H9 (cell line): ENCODE data around the gene DCST2. TPM values are rescaled to one million over a fixed set of nuclear protein-coding genes. Genes with fewer than 3 reads are reported as not detected.
A peak's percentile ranks its signal among the peaks of the same experiment; 100 is the strongest.

Source experiments
- DNase-seq: peaks from one replicate; pipeline ENCODE4 v3.0.0-alpha.2; 2017
- H2AFZ ChIP-seq: one replicate; pipeline ENCODE4 v1.6.1; 2013; ENCODE audit warnings: mild to moderate bottlenecking, low read length, control low read depth, moderate library complexity
- H2AK5ac ChIP-seq: 2 replicates; pipeline ENCODE4 v1.6.1; 2013; ENCODE audit warnings: low read length, control low read depth, mixed read lengths; ENCODE audit not compliant: insufficient read length
- H2BK120ac ChIP-seq: one replicate; pipeline ENCODE4 v1.6.1; 2013; ENCODE audit warnings: low read depth, mild to moderate bottlenecking, low read length, control low read depth, inconsistent platforms; ENCODE audit not compliant: poor library complexity, severe bottlenecking
- H2BK12ac ChIP-seq: 2 replicates; pipeline ENCODE4 v1.6.1; 2013; ENCODE audit warnings: low read length, control low read depth, mixed read lengths, low read depth; ENCODE audit not compliant: insufficient read length
- H2BK15ac ChIP-seq: 2 replicates; pipeline ENCODE4 v1.6.1; 2013; ENCODE audit warnings: low read depth, low read length, control low read depth
- H2BK20ac ChIP-seq: one replicate; pipeline ENCODE4 v1.6.1; 2013; ENCODE audit warnings: low read depth, mild to moderate bottlenecking, low read length, control low read depth, inconsistent platforms; ENCODE audit not compliant: poor library complexity, severe bottlenecking
- H2BK5ac ChIP-seq: 2 replicates; pipeline ENCODE4 v1.6.1; 2013; ENCODE audit warnings: low read length, control low read depth, mixed read lengths; ENCODE audit not compliant: insufficient read length
- H3K14ac ChIP-seq: 2 replicates; pipeline ENCODE4 v1.6.1; 2013; ENCODE audit warnings: low read length, control low read depth; ENCODE audit not compliant: insufficient read depth
- H3K18ac ChIP-seq: 2 replicates; pipeline ENCODE4 v1.6.1; 2013; ENCODE audit warnings: low read depth, mild to moderate bottlenecking, mixed read lengths, low read length, control low read depth; ENCODE audit not compliant: insufficient read length
- H3K23ac ChIP-seq: 2 replicates; pipeline ENCODE4 v1.6.1; 2013; ENCODE audit warnings: low read length, control low read depth, mixed read lengths, low read depth; ENCODE audit not compliant: insufficient read length
- H3K23me2 ChIP-seq: 2 replicates; pipeline ENCODE4 v1.6.1; 2013; ENCODE audit warnings: low read depth, mild to moderate bottlenecking, mixed read lengths, low read length, control low read depth; ENCODE audit not compliant: insufficient read length, poor library complexity, severe bottlenecking
- H3K27ac ChIP-seq: 2 replicates; pipeline ENCODE4 v1.5.1; 2013; ENCODE audit warnings: low read length, control low read depth, mixed read lengths, low read depth; ENCODE audit not compliant: insufficient read length
- H3K27me3 ChIP-seq: 2 replicates; pipeline ENCODE4 v1.6.1; 2013; ENCODE audit warnings: low read length, control low read depth, inconsistent platforms; ENCODE audit not compliant: insufficient read depth
- H3K4ac ChIP-seq: 2 replicates; pipeline ENCODE4 v1.6.1; 2013; ENCODE audit warnings: low read depth, mild to moderate bottlenecking, control low read depth, inconsistent platforms, low read length, moderate library complexity
- H3K4me1 ChIP-seq: 2 replicates; pipeline ENCODE4 v1.6.1; 2013; ENCODE audit warnings: low read length, control low read depth, inconsistent platforms; ENCODE audit not compliant: insufficient read depth
- H3K4me2 ChIP-seq: 2 replicates; pipeline ENCODE4 v1.6.1; 2013; ENCODE audit warnings: low read length, control low read depth, mixed read lengths; ENCODE audit not compliant: insufficient read length, insufficient read depth
- H3K56ac ChIP-seq: 2 replicates; pipeline ENCODE4 v1.6.1; 2013; ENCODE audit warnings: low read depth, mild to moderate bottlenecking, mixed read lengths, low read length, control low read depth; ENCODE audit not compliant: insufficient read length
- H3K79me1 ChIP-seq: 2 replicates; pipeline ENCODE4 v1.6.1; 2013; ENCODE audit warnings: low read depth, mild to moderate bottlenecking, moderate library complexity, low read length, control low read depth, inconsistent platforms; ENCODE audit not compliant: insufficient read depth, poor library complexity, severe bottlenecking
- H3K79me2 ChIP-seq: 2 replicates; pipeline ENCODE4 v1.6.1; 2013; ENCODE audit warnings: low read length, control low read depth, inconsistent platforms; ENCODE audit not compliant: insufficient read depth
- H3K9ac ChIP-seq: 2 replicates; pipeline ENCODE4 v1.6.1; 2013; ENCODE audit warnings: low read length, control low read depth, mixed read lengths; ENCODE audit not compliant: insufficient read length; ENCODE audit errors: extremely low read depth
- H3K9me3 ChIP-seq: one replicate; pipeline ENCODE4 v1.6.1; 2013; ENCODE audit warnings: low read depth, low read length, inconsistent platforms; ENCODE audit not compliant: control insufficient read depth
- H3T11ph ChIP-seq: one replicate; pipeline ENCODE4 v1.6.1; 2013; ENCODE audit warnings: mild to moderate bottlenecking, low read length, control low read depth, inconsistent platforms
- H4K20me1 ChIP-seq: one replicate; pipeline ENCODE4 v1.6.1; 2013; ENCODE audit not compliant: control insufficient read depth, insufficient read length, insufficient read depth
- H4K5ac ChIP-seq: 2 replicates; pipeline ENCODE4 v1.6.1; 2013; ENCODE audit warnings: low read depth, mild to moderate bottlenecking, mixed read lengths, low read length, control low read depth; ENCODE audit not compliant: insufficient read length
- H4K8ac ChIP-seq: replicated peaks from 2 replicates; pipeline ENCODE4 v1.6.1; 2013; ENCODE audit warnings: low read length, control low read depth, mixed read lengths, low read depth; ENCODE audit not compliant: insufficient read length
- H4K91ac ChIP-seq: 2 replicates; pipeline ENCODE4 v1.6.1; 2013; ENCODE audit warnings: low read depth, mild to moderate bottlenecking, moderate library complexity, mixed read lengths, low read length, control low read depth; ENCODE audit not compliant: insufficient read length
- H3K27ac Mint-ChIP-seq, 3 experiments: 2 replicates in 2 of 3; 3 replicates in 1 of 3; pipeline ENCODE4 v1.8.0; 2020 to 2021; ENCODE audit warnings: mixed read lengths in 3 of 3, mild to moderate bottlenecking in 1 of 3, moderate library complexity in 1 of 3
- H3K27me3 Mint-ChIP-seq: 2 replicates; pipeline ENCODE4 v1.8.0; 2021; ENCODE audit warnings: low read depth, mild to moderate bottlenecking, moderate library complexity, mixed read lengths
- H3K36me3 Mint-ChIP-seq, 3 experiments: 2 replicates in 2 of 3; 3 replicates in 1 of 3; pipeline ENCODE4 v1.8.0; 2020 to 2021; ENCODE audit warnings: low read depth in 3 of 3, mixed read lengths in 3 of 3; ENCODE audit not compliant: insufficient read depth in 1 of 3
- H3K4me1 Mint-ChIP-seq, 2 experiments: 2 replicates each; pipeline ENCODE4 v1.8.0; 2020; ENCODE audit warnings: mixed read lengths in 2 of 2
- H3K4me3 Mint-ChIP-seq, 2 experiments: 2 replicates in 1 of 2; 3 replicates in 1 of 2; pipeline ENCODE4 v1.8.0; 2020 to 2021; ENCODE audit warnings: mild to moderate bottlenecking in 2 of 2, mixed read lengths in 2 of 2, moderate library complexity in 1 of 2
- H3K9me3 Mint-ChIP-seq, 2 experiments: 2 replicates in 1 of 2; 3 replicates in 1 of 2; pipeline ENCODE4 v1.8.0; 2020; ENCODE audit warnings: mild to moderate bottlenecking in 2 of 2, mixed read lengths in 2 of 2, moderate library complexity in 1 of 2
- WGBS: extraction: QIAGEN DNeasy Blood & Tissue Kit; methylation state at CpG from one replicate; pipeline ENCODE4 v1.1.7; 2013; ENCODE audit warnings: missing lambda C conversion rate, low lambda C conversion rate, mixed read lengths; ENCODE audit not compliant: insufficient read length; ENCODE audit errors: extremely low coverage; 5-methylcytosine and 5-hydroxymethylcytosine counted together
- total RNA-seq: library from RNA; stranded (reverse); gene quantifications from 2 replicates; pipeline ENCODE4 v1.2.1, GENCODE V29; 2021
- TF ChIP-seq, protein P1 (sequence below): fragments of 200-600 bp; sonication (generic); conservative IDR thresholded peaks from 3 replicates; pipeline ENCODE4 v1.8.0; 2021; ENCODE audit warnings: antibody characterized with exemption, mild to moderate bottlenecking

The DCST2 gene
- total RNA-seq, 1 experiment from 2014 or later = 0.35 TPM

DNA sequence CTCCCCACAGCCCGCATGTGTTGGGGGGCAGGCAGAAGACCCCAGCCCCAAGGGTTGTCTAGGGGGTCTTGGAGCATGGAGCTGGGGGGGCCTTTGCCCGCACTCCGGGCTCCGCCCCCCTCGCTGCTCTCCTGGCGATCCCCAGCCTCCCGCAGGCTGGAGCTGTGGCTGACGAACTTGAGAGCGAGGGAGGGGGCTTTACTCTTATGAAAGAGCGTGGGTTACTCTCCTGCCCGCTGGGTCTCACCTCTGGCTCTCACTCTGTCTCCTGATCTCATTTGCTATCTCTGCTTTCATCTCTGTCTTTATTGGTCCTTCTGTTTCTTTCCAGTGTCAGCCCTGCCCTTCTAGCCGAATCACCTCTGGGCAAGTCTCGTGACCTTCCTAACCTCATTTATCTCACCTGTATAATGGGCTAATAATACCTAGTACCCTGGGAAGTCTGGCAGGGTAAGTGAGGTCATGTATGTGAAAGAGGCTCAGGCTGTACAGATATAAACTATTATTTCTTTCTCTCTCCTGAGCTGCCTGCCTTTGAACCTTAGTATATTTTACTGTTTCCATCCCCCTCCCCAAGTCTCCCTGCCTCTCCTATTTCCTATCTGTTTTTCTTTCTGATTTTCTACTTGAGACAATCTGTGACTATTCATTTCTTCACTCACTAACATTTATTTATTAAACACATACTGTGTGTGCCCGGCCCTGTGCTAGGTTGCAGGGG lies 30.7 kb upstream of the DCST2 start:
- TF ChIP-seq, protein P1, sequence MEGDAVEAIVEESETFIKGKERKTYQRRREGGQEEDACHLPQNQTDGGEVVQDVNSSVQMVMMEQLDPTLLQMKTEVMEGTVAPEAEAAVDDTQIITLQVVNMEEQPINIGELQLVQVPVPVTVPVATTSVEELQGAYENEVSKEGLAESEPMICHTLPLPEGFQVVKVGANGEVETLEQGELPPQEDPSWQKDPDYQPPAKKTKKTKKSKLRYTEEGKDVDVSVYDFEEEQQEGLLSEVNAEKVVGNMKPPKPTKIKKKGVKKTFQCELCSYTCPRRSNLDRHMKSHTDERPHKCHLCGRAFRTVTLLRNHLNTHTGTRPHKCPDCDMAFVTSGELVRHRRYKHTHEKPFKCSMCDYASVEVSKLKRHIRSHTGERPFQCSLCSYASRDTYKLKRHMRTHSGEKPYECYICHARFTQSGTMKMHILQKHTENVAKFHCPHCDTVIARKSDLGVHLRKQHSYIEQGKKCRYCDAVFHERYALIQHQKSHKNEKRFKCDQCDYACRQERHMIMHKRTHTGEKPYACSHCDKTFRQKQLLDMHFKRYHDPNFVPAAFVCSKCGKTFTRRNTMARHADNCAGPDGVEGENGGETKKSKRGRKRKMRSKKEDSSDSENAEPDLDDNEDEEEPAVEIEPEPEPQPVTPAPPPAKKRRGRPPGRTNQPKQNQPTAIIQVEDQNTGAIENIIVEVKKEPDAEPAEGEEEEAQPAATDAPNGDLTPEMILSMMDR = no peak
- H2AK5ac ChIP-seq = no peak overlapping the region
- Mint-ChIP-seq H3K27me3 (peaks cover 2% of the 10 kb centered on the region), H3K4me3 (peak overlapping the region; percentile 66 to 85), H3K27ac (peak overlapping the region in 2 of 3 experiments; percentile 9 to 56; a peak in 3 of 7 replicates), H3K36me3 (peaks cover 9 to 32% (median 28%) of the 10 kb centered on the region in 3 experiments), H3K4me1 (peaks cover 18 to 33% of the 10 kb centered on the region in 2 experiments), H3K9me3 (no peaks in the 10 kb centered on the region; a peak in 1 of 5 replicates)
- H3K9ac ChIP-seq = peak overlapping the region; percentile 34
- no peak overlapping the region for H4K91ac ChIP-seq
- H4K20me1 ChIP-seq = no peaks in the 10 kb centered on the region
- H4K8ac ChIP-seq = no peak overlapping the region
- no peak overlapping the region for H4K5ac ChIP-seq
- no peak overlapping the region for H2BK5ac ChIP-seq
- no peaks in the 10 kb centered on the region; the same call in 1 of the 2 replicates for H3K79me2 ChIP-seq
- peak overlapping the region; percentile 82 for H3K4me2 ChIP-seq
- no peak overlapping the region for H3K4ac ChIP-seq
- H2BK12ac ChIP-seq = no peak overlapping the region
- DNase-seq = peak; percentile 72
- H3K23me2 ChIP-seq = peaks cover 17% of the 10 kb centered on the region
- H3K27ac ChIP-seq = no peak overlapping the region
- no peaks in the 10 kb centered on the region for H3K9me3 ChIP-seq
- H3K27me3 ChIP-seq = no peaks in the 10 kb centered on the region
- H2AFZ ChIP-seq = no peak overlapping the region
- no peak overlapping the region for H2BK15ac ChIP-seq
- no CpG with 5 or more reads among the region's 14 CpGs for WGBS
- no peak overlapping the region for H2BK20ac ChIP-seq
- peak overlapping the region; percentile 60 for H3K18ac ChIP-seq
- H3K4me1 ChIP-seq = peaks cover 3% of the 10 kb centered on the region; the same call in 1 of the 2 replicates
- H3K14ac ChIP-seq = peak overlapping the region; percentile 87; the same call in 1 of the 2 replicates
- H3K79me1 ChIP-seq = no peaks in the 10 kb centered on the region
- no peak overlapping the region for H2BK120ac ChIP-seq
- no peak overlapping the region for H3K23ac ChIP-seq
- no peak overlapping the region for H3K56ac ChIP-seq
- no peak overlapping the region for H3T11ph ChIP-seq
